Activated effector memory CD4-positive, alpha-beta T cell treated with anti-CD3 and anti-CD28 coated beads, Interleukin-2, amount 50 U/mL, for 16 hours (primary cell): ENCODE data around the gene TMEM218.

ENCODE experiments used
- DNase-seq: peaks from one replicate; pipeline ENCODE4 v3.0.0-alpha.2; 2020

TMEM218 gene

GRCh38 chr11:125111343-125112207, at the start of gene TMEM218:
TMEM218 (minus strand) TSS chr11:125111626; CDS start chr11:125102241, 9,385 bp downstream.
- DNase-seq: peak; percentile 98

GRCh38 chr11:125157953-125158680, 46.7 kb upstream of the TMEM218 start:
- peak; percentile 8 for DNase-seq

GRCh38 chr11:125157118-125157733, 45.8 kb upstream of the TMEM218 start:
- peak; percentile 13 for DNase-seq

GRCh38 chr11:125156346-125157117, 45.1 kb upstream of the TMEM218 start:
- peak; percentile 34 for DNase-seq

DNA sequence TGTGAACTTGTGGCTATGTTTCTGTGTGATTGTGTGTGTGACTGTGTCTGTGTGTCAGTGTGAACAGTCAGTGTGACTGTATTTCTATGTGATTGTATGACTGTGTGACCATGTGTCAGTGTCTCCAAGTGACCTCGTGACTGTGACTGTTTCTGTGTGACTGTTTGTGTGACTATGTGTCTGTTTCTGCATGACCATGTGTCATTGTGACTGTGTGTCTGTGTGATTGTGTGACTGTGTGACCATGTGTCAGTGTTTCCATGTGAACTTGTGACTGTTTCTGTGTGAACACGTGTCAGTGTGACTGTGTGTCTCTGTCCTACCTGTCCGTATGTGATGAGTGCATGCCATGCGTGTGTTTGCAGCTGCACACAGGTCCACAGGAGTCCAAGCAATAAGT, 44.3 kb upstream of the TMEM218 start:
- no peak for DNase-seq

DNA sequence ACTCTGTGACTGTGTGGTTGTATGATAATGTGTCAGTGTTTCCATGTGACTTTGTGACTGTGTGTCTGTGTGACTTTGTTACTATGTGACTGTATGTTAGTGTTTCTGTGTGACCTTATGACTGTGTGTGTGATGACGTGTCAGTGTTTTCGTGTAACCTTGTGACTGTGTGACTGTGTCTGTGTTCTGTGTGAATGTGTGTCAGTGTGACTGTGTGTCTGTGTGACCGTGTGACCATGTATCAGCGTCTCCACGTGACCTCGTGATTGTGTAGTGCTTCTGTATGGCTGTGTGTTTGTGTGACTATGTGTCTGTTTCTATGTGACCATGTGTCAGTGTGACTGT, 43.6 kb upstream of the TMEM218 start:
- DNase-seq: no peak

GRCh38 chr11:125154378-125155099, 43.1 kb upstream of the TMEM218 start:
- DNase-seq: peak; percentile 42

DNA sequence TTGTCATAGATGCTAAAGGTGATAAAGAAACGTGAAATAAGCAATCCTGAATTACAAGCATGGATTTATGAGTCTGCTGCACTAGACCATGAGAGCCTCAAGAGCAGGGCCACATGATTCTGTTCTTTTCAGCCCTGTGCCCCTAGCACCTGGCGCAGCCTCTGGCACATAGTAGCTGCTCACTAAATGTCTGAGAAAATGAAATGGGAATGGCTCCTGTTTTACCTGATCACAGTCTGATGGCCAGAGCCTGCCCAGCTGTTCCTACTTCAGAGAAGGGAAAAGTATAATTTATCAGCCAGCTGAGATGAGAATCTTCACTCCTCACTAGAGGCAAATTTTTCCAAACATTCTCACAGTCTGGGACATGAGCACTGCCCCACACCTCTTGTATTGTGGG, 42.4 kb upstream of the TMEM218 start:
- no peak for DNase-seq

GRCh38 chr11:125148743-125149142, 37.3 kb upstream of the TMEM218 start:
- no peak for DNase-seq

GRCh38 chr11:125148011-125148410, 36.6 kb upstream of the TMEM218 start:
- DNase-seq: no peak

GRCh38 chr11:125147280-125147679, 35.9 kb upstream of the TMEM218 start:
- no peak for DNase-seq

- DNase-seq: no peak
These were observed 34.8 kb upstream of the TMEM218 start for GRCh38 chr11:125146232-125146631.

- peak; percentile 87 for DNase-seq
These were observed 30.5 kb upstream of the TMEM218 start for GRCh38 chr11:125141686-125142535.

DNA sequence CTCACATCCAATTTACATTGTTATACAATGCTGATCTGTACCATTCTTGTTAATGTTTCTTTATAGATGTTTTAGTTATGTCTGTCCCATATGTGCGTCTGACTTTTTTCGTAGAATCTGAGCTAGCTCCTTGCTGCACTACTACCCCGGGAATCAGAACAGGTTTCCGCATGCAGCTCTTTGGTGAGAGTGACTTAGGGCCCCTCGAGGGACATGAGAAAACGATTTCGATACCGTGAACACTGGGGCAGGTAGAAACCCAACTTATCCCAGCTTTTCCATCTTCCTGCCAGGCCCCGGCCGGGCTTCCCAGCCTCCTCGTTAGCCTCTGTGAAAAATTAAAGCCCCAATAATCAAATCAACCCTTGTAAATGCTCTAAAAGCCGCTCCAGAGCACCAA, 29.8 kb upstream of the TMEM218 start:
- no peak for DNase-seq

DNA sequence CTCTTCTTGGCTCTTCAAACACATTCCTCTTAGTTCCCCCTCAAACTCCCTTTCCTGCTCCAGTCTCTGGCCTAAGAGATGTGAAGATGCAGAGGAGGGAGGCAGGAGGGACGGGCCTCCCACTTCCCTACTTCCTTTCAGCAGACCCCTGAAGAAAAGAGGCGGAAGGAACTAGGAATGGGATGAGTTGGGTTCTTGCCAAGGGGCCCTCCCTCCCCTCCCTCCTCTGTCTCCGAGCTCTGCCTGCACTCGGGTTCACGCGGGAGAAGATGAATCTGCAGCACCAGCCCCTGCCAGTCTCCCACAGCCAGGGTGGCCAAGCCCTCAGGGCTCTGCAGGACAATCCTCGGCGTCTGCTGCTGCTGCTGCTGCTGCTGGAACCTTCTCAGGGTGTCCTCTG, 28.8 kb upstream of the TMEM218 start:
- DNase-seq: no peak

DNA sequence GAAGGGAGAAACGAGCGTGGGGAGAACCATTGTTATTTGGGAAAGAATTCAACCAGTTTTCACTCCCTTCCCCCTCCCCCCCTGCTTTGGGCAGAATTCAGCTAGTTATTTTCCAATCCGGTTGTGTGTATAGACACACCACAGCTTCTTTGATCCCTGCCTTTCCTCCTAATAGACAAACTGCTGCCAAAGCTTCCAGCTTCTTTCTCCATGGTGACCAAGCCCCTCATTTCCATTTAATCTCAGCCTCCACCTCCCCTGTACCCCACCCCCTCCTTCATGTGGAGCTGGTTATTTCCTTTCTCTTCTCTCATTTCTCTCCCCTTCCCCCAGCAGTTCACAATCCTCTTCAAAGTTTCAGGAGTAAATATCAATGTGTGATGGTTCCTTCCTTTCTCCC, 28.4 kb upstream of the TMEM218 start:
- DNase-seq: no peak

DNA sequence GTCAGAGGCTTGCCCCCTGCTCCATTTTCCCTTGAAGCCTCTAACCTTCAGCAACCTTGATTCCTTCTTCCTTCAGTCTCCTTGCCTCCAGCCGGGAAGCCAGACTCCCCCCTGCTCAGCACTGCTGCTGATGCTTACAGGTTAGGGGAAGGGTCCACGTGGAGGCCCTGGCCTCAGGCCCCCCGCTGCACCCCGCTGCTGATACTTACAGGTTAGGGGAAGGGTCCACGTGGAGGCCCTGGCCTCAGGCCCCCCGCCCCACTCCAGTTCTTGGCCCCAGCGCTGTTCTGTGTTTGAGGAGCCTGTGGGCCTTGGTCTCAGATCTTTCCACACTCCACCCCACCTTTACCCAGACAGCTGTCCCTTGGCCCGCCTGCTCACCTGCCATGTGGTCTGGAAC, 27.5 kb upstream of the TMEM218 start:
- no peak for DNase-seq

DNA sequence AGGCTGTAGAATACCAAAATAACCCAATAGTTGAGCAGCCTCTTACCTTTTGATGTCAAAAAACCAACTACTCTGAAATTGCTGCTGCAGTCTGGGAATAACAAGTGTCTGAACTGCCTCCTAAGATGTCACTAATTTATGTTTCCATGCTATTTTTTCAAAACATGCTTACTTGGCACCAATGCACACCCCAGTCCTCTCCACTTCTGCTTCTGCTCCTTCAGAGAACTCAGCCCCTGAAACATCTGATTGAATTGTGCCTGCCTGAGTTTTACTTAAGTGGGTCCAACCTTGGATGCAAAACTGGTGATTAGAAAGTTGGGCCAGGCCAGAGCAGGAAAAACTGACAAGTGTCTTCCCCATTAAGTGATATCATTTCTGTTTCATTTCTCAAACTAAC, 24.6 kb upstream of the TMEM218 start:
- DNase-seq: no peak

GRCh38 chr11:125132596-125132995, 21.2 kb upstream of the TMEM218 start:
- DNase-seq: no peak

DNA sequence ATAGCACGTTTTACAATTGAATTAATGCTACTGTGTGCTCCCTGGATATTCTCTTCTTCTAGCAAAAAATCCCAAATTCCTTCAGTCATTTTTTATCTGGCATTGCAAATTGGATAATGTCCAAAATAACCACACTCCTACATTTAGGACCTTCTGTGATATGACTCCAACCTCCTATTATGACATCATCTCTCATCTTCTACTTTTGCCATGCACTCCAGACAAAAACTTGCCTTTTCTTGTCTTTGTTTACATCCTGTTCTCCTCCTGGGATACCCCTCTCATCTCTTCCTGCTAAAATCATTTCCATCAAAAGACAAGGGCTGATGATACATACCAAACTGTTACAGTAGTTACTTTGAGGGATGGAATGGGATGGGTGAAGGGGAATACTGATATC, 20.6 kb upstream of the TMEM218 start:
- no peak for DNase-seq

DNA sequence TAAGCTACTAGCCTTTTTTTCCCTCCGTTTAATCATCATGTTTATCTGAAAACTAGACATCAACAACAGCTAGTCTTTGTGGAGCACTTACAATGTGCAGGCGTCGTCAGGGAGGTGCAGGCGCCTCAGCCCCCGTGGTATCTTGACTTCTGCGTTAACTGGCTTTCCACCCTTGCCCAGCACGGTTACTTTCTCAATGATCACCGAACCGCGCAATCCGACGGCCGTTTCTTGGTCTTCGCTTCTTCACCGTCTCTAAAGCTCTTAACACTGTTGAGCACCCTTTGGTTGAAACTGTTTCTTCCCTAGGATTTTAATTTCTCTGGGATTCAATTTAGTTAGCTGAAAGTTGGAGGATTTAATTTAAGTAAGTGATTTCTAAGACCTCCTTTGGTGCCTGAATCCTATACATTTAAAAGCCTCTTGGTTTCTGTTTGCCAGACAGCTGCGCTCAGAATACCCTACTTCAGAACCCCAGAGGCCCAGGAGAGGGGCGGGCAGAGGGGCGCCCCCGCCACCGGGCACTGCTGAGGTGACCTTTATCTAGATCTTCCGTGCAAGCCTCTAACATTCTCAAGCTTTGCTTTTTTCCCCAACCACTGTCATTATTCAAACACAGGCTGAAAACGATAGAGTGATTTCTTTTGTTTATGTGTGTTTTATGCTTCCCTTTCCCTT, 18.0 kb upstream of the TMEM218 start:
- DNase-seq: no peak
